SK-MEL-5 (cell line): ENCODE measurements around the gene UBL5. TPM values are rescaled to one million over a fixed set of nuclear protein-coding genes. Genes with fewer than 3 reads are reported as not detected.
"Not testable (repeated sequence)": the region's sequence is repeated elsewhere in the genome, so short reads cannot be mapped to it uniquely, and the experiment has no call there.

ENCODE experiments used
- DNase-seq: peaks from one replicate; pipeline ENCODE4 v3.0.0-alpha.2; 2016; ENCODE audit warnings: low read depth, low spot score
- in situ Hi-C: cut with HindIII; loops from 2 replicates; pipeline ENCODE4 v1.10.0; 2016; ENCODE audit warnings: low sequenced_read_pairs, high pct_unique_total_duplicates, low pct_unique_long_range_greater_than_20kb
- total RNA-seq: library from RNA; depleted of rRNA; stranded (reverse); fragments of >200 nt; shearing (Covaris generic); gene quantifications from 2 replicates; pipeline ENCODE4 v1.2.3, GENCODE V29; 2014

UBL5 gene
- total RNA-seq, 1 experiment from 2014 or later = 182 TPM

GRCh38 chr19:9842834-9843625 is 15.3 kb downstream of the UBL5 start:
- in situ Hi-C loops = no loop called here
- DNase-seq = no peak

- DNase-seq, in situ Hi-C loops: not testable (repeated sequence)
These were observed 16.0 kb downstream of the UBL5 start for GRCh38 chr19:9843626-9844273.

GRCh38 chr19:9847087-9847671 is 19.5 kb downstream of the UBL5 start:
- peak; percentile 69 for DNase-seq

GRCh38 chr19:9848060-9848459 is 20.3 kb downstream of the UBL5 start:
- peak; percentile 16 for DNase-seq
- in situ Hi-C loops = no loop called here

More at GRCh38 chr19:9847087-9847671, 19.5 kb downstream of the UBL5 start:
- in situ Hi-C loops = no loop called here

- in situ Hi-C loops = no loop called here
- no peak for DNase-seq
These were observed 21.0 kb downstream of the UBL5 start for GRCh38 chr19:9848762-9849161.

GRCh38 chr19:9849791-9850190 is 22.1 kb downstream of the UBL5 start:
- in situ Hi-C loops = no loop called here
- DNase-seq = no peak

GRCh38 chr19:9850235-9850959 is 22.7 kb downstream of the UBL5 start:
- in situ Hi-C loops = no loop called here
- no peak for DNase-seq

GRCh38 chr19:9854282-9854846 is 26.6 kb downstream of the UBL5 start:
- in situ Hi-C loops = no loop called here
- no peak for DNase-seq

GRCh38 chr19:9856609-9857008 is 28.9 kb downstream of the UBL5 start:
- DNase-seq = no peak
- in situ Hi-C loops = no loop called here

- in situ Hi-C loops = no loop called here
- no peak for DNase-seq
These were observed 29.5 kb downstream of the UBL5 start for GRCh38 chr19:9857076-9857721.

- no peak for DNase-seq
These were observed 30.4 kb downstream of the UBL5 start for GRCh38 chr19:9857920-9858746.

GRCh38 chr19:9858766-9859165 is 31.0 kb downstream of the UBL5 start:
- in situ Hi-C loops = no loop called here
- DNase-seq = no peak

More at GRCh38 chr19:9857920-9858746, 30.4 kb downstream of the UBL5 start:
- in situ Hi-C loops = no loop called here

GRCh38 chr19:9860407-9860806 is 32.7 kb downstream of the UBL5 start:
- in situ Hi-C loops = no loop called here
- DNase-seq = no peak

GRCh38 chr19:9861503-9861902 is 33.8 kb downstream of the UBL5 start:
- in situ Hi-C loops = no loop called here
- DNase-seq = no peak

- in situ Hi-C loops = no loop called here
These were observed 35.2 kb downstream of the UBL5 start for GRCh38 chr19:9862938-9863337.

GRCh38 chr19:9863759-9864158 is 36.0 kb downstream of the UBL5 start:
- no peak for DNase-seq
- in situ Hi-C loops = no loop called here

More at GRCh38 chr19:9862938-9863337, 35.2 kb downstream of the UBL5 start:
- no peak for DNase-seq
